Caco-2 (cell line): ENCODE measurements around the gene NINJ1. TPM values are rescaled to one million over a fixed set of nuclear protein-coding genes. Genes with fewer than 3 reads are reported as not detected.

Source experiments
- BruUV-seq: library from RNA; stranded (reverse); fragments of 400-500 nt; replicated peaks from 2 replicates; lab custom pipeline; 2021; lab: Mats Ljungman, UMichigan
- CTCF ChIA-PET: fragments of 300-600 bp; sonication (Branson Sonifier 250); formaldehyde crosslinking; loops from one replicate; lab custom pipeline; 2022; ENCODE audit warnings: antibody characterized with exemption; lab: Charles Lee
- POLR2A ChIA-PET: fragments of 300-600 bp; sonication (Branson Sonifier 250); formaldehyde crosslinking; loops from one replicate; lab custom pipeline; 2022; ENCODE audit warnings: antibody characterized with exemption; lab: Charles Lee
- DNase-seq, 2 experiments: peaks; one replicate each; pipeline versions ENCODE4 v3.0.0 to v3.0.0-alpha.2; 2020 to 2022
- H3K27me3 ChIP-seq: replicated peaks from 2 replicates; pipeline ENCODE4 v1.6.0; 2011; ENCODE audit warnings: low read length; ENCODE audit not compliant: control insufficient read depth, insufficient read depth
- H3K36me3 ChIP-seq: 2 replicates; pipeline ENCODE4 v1.5.1; 2011; ENCODE audit warnings: low read length; ENCODE audit not compliant: control insufficient read depth, insufficient read depth
- H3K4me1 ChIP-seq: fragments of 250-450 bp; sonication (Bioruptor Pico); 2 replicates; pipeline ENCODE4 v1.5.1; 2020; ENCODE audit warnings: mild to moderate bottlenecking
- H3K4me3 ChIP-seq: 2 replicates; pipeline ENCODE4 v1.5.1; 2011; ENCODE audit warnings: low read depth, mild to moderate bottlenecking, control low read depth, low read length
- H3K9me3 ChIP-seq: fragments of 250-450 bp; sonication (Bioruptor Pico); 2 replicates; pipeline ENCODE4 v1.5.1; 2020; ENCODE audit warnings: mild to moderate bottlenecking, moderate library complexity
- H3K27ac Mint-ChIP-seq: one replicate; pipeline ENCODE4 v1.8.0; 2022; ENCODE audit warnings: mixed read lengths; ENCODE audit not compliant: unreplicated experiment
- H3K27me3 Mint-ChIP-seq: one replicate; pipeline ENCODE4 v1.8.0; 2022; ENCODE audit warnings: mixed read lengths; ENCODE audit not compliant: insufficient read depth, unreplicated experiment
- H3K36me3 Mint-ChIP-seq: one replicate; pipeline ENCODE4 v1.8.0; 2022; ENCODE audit warnings: mild to moderate bottlenecking, mixed read lengths; ENCODE audit not compliant: insufficient read depth, unreplicated experiment
- H3K4me1 Mint-ChIP-seq: one replicate; pipeline ENCODE4 v1.8.0; 2022; ENCODE audit warnings: low read depth, mixed read lengths; ENCODE audit not compliant: unreplicated experiment
- H3K4me3 Mint-ChIP-seq: one replicate; pipeline ENCODE4 v1.8.0; 2022; ENCODE audit warnings: mild to moderate bottlenecking, moderate library complexity, mixed read lengths; ENCODE audit not compliant: unreplicated experiment
- H3K9me3 Mint-ChIP-seq: one replicate; pipeline ENCODE4 v1.8.0; 2022; ENCODE audit warnings: mixed read lengths; ENCODE audit not compliant: unreplicated experiment
- intact Hi-C: fragments of 100-400 bp; cut with micrococcal nuclease; formaldehyde crosslinking; loops from one replicate; pipeline ENCODE4 v1.10.0; 2022; ENCODE audit not compliant: unreplicated experiment
- total RNA-seq: library from RNA; stranded (reverse); gene quantifications from 2 replicates; pipeline ENCODE4 v1.2.3, GENCODE V29; 2022
- TF ChIP-seq, protein P1 (sequence below), 2 experiments: fragments of 200-600 bp in 1 of 2; IDR thresholded peaks; 1 replicate in 1 of 2; 2 replicates in 1 of 2; pipeline versions ENCODE4 v1.5.1 to v1.8.0; 2011 to 2022; ENCODE audit warnings: antibody characterized with exemption in 1 of 2, control low read depth in 1 of 2, inconsistent platforms in 1 of 2, low read depth in 1 of 2, low read length in 1 of 2, mild to moderate bottlenecking in 1 of 2, moderate library complexity in 1 of 2; ENCODE audit not compliant: insufficient read depth in 1 of 2, severe bottlenecking in 1 of 2, unreplicated experiment in 1 of 2

The NINJ1 gene
- total RNA-seq, 1 experiment from 2014 or later = 35.6 TPM

DNA sequence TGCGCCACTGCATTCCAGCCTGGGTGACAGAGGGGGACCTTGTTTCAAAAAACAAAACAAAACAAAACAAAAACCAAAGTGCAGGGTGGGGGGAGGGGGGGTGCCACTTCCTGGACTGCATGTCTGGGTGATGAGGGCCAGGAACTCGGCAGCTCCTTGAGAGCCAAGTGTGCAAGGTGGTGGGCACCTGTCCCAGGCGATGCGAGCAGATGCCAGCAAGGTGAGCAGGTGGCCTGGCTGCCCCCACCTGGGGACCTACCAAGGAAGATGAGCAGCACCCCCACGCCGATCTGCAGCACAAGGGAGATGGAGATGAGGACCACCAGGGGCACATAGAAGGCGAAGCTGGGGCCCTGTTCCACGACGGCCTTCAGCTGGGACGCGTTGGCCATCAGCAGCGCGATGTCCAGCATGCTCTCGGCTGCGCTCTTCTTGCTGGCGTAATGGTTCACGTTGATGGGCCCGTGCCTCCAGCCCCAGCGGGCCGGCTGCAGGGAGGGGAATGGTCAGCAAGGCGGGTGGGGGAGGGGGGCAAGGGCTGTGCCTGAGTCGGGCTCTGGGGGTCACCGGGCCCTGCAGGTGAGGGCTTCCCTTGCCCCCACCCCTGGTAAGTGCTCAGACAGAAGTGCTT lies 7.8 kb downstream of the NINJ1 start:
- no peaks in the 10 kb centered on the region for H3K27me3 Mint-ChIP-seq
- intact Hi-C loops = no loop called here
- no peaks in the 10 kb centered on the region for H3K4me1 Mint-ChIP-seq
- Histone ChIP-seq H3K9me3 (no peaks in the 10 kb centered on the region), H3K4me1 (no peaks in the 10 kb centered on the region), H3K27me3 (no peaks in the 10 kb centered on the region), H3K4me3 (no peak overlapping the region), H3K36me3 (no peaks in the 10 kb centered on the region; the same call in 1 of the 2 replicates)
- no peak overlapping the region for H3K4me3 Mint-ChIP-seq
- no TSS peak for BruUV-seq
- no peak for DNase-seq
- ChIA-PET POLR2A (no interaction called here), CTCF (interaction anchor here (0.8 kb wide), 1 partner anchor 175 kb away, joined by 3 read pairs; no protein-coding TSS in a partner anchor)
- TF ChIP-seq, protein P1, sequence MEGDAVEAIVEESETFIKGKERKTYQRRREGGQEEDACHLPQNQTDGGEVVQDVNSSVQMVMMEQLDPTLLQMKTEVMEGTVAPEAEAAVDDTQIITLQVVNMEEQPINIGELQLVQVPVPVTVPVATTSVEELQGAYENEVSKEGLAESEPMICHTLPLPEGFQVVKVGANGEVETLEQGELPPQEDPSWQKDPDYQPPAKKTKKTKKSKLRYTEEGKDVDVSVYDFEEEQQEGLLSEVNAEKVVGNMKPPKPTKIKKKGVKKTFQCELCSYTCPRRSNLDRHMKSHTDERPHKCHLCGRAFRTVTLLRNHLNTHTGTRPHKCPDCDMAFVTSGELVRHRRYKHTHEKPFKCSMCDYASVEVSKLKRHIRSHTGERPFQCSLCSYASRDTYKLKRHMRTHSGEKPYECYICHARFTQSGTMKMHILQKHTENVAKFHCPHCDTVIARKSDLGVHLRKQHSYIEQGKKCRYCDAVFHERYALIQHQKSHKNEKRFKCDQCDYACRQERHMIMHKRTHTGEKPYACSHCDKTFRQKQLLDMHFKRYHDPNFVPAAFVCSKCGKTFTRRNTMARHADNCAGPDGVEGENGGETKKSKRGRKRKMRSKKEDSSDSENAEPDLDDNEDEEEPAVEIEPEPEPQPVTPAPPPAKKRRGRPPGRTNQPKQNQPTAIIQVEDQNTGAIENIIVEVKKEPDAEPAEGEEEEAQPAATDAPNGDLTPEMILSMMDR (IDR thresholded peaks at IDR 0.05; ENCODE audit: insufficient read depth in 1 of 2, low read depth in 1 of 2, low read length in 1 of 2, severe bottlenecking in 1 of 2, unreplicated experiment in 1 of 2) = no peak
- H3K9me3 Mint-ChIP-seq = no peaks in the 10 kb centered on the region
- H3K36me3 Mint-ChIP-seq = peaks cover 13% of the 10 kb centered on the region
- no peak overlapping the region for H3K27ac Mint-ChIP-seq

DNA sequence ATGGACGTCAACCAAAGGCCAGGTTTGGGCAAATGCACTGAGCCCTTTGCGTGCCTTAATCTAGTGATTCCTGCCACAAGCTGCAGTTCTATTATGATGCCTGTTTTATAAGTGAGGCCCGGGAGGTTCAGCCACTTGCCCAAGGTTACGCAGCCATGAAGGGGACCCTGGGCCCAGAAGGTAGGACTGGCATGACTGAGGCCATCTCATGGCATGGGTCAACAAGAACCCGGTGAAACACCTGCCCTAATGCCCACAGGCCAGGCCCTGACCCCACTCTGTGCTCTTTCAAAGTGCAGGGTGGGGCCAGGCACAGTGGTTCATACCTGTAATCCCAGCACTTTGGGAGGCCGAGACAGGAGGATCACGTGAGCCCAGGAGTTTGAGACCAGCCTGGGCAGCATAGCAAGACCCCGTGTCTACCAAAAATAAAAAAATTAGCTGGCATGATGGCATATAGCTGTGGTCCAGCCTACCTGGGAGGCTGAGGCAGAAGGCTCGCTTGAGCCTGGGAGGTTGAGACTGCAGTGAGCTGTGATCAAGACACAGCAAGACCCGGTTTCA lies 8.6 kb downstream of the NINJ1 start:
- no peak for DNase-seq
- Mint-ChIP-seq H3K4me3 (no peak overlapping the region), H3K27me3 (no peaks in the 10 kb centered on the region), H3K9me3 (no peaks in the 10 kb centered on the region), H3K4me1 (no peaks in the 10 kb centered on the region), H3K27ac (no peak overlapping the region), H3K36me3 (peaks cover 13% of the 10 kb centered on the region)
- ChIA-PET POLR2A (no interaction called here), CTCF (interaction anchor here (0.8 kb wide), 1 partner anchor 174 kb away, joined by 3 read pairs; no protein-coding TSS in a partner anchor)
- no peaks in the 10 kb centered on the region for H3K27me3 ChIP-seq
- intact Hi-C loops = no loop called here
- TF ChIP-seq, protein P1 (IDR thresholded peaks at IDR 0.05; ENCODE audit: insufficient read depth in 1 of 2, low read depth in 1 of 2, low read length in 1 of 2, severe bottlenecking in 1 of 2, unreplicated experiment in 1 of 2) = no peak
- no peaks in the 10 kb centered on the region for H3K9me3 ChIP-seq
- H3K4me1 ChIP-seq = no peaks in the 10 kb centered on the region
- H3K4me3 ChIP-seq = no peak overlapping the region
- H3K36me3 ChIP-seq = no peaks in the 10 kb centered on the region; the same call in 1 of the 2 replicates
- no TSS peak for BruUV-seq

GRCh38 chr9:93124793-93125192 lies 9.3 kb downstream of the NINJ1 start:
- no peaks in the 10 kb centered on the region for H3K27me3 Mint-ChIP-seq
- no peaks in the 10 kb centered on the region; the same call in 1 of the 2 replicates for H3K36me3 ChIP-seq
- no peaks in the 10 kb centered on the region for H3K27me3 ChIP-seq
- BruUV-seq = no TSS peak
- no peak overlapping the region for H3K27ac Mint-ChIP-seq
- POLR2A ChIA-PET = no interaction called here
- DNase-seq = no peak
- H3K4me3 ChIP-seq = no peak overlapping the region
- TF ChIP-seq, protein P1 (IDR thresholded peaks at IDR 0.05; ENCODE audit: insufficient read depth in 1 of 2, low read depth in 1 of 2, low read length in 1 of 2, severe bottlenecking in 1 of 2, unreplicated experiment in 1 of 2) = no peak
- H3K9me3 ChIP-seq = no peaks in the 10 kb centered on the region
- intact Hi-C loops = no loop called here
- H3K36me3 Mint-ChIP-seq = peaks cover 13% of the 10 kb centered on the region
- H3K9me3 Mint-ChIP-seq = no peaks in the 10 kb centered on the region
- CTCF ChIA-PET = no interaction called here
- H3K4me1 Mint-ChIP-seq = no peaks in the 10 kb centered on the region
- no peaks in the 10 kb centered on the region for H3K4me1 ChIP-seq
- H3K4me3 Mint-ChIP-seq = no peak overlapping the region
